ENCODE results near the gene ADNP. TPM values are rescaled to one million over a fixed set of nuclear protein-coding genes. Genes with fewer than 3 reads are reported as not detected.

ADNP gene
- total and polyA plus RNA-seq, 2 donors (not counting 1 experiment from before 2014, with no cell fraction given): 20.4 to 94.8 TPM

DNA sequence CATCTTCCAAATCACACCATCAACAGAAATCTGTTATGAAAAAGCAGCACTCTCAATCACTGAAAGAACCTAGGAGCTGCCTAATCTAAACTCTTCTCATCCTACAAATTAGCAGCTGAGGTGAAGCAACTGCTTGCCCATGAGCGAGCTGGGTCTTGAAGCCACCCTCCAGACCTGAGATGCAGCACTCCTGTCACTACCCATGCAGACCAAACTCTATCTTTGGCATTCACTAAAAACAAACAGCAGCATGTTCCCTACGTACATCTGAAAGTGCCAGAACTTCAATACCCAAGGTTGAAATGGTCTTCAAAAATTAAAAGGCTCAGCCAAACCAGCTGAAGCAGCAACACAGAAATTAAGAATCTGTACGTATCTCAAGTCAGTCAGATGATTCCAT is 14.3 kb downstream of the ADNP start:
- ChIA-PET CTCF (interaction anchor here (1.1 to 3.8 kb wide), 2 partner anchors 12 to 127 kb away, joined by 4 to 15 read pairs; no protein-coding TSS in a partner anchor), POLR2A (no interaction called here)
- H3K9ac ChIP-seq (ENCODE audit: low read length): no peak overlapping the region
- DNase-seq (no peak), ATAC-seq (ENCODE audit: low read depth) (no peak)
- intact Hi-C loops (cut with micrococcal nuclease): no loop called here
- no peak overlapping the region for H2AFZ ChIP-seq (ENCODE audit: insufficient read depth, low read depth, low read length, poor library complexity, severe bottlenecking)
- no peaks in the 10 kb centered on the region for H3K27me3 Mint-ChIP-seq
- WGBS (ENCODE audit: insufficient coverage): 83% methylated on average over 3 of the region's 3 CpGs
- H3K4me1 ChIP-seq (ENCODE audit: control insufficient read depth in 2 of 2, insufficient read depth in 2 of 2, low read length in 2 of 2): peaks cover 46 to 47% of the 10 kb centered on the region in 2 donors
- H3K27ac Mint-ChIP-seq: peak overlapping the region; percentile 62
- H3K27me3 ChIP-seq (replicated peaks in 1 of 4; ENCODE audit: control extremely low read depth in 1 of 4, control insufficient read depth in 3 of 4, insufficient read depth in 4 of 4, low read length in 3 of 4): no peaks in the 10 kb centered on the region
- H3K4me2 ChIP-seq (replicated peaks; ENCODE audit: low read depth, low read length, poor library complexity, severe bottlenecking): peak overlapping the region; percentile 32
- H3K4me3 Mint-ChIP-seq: peak overlapping the region; percentile 56
- TF ChIP-seq EZH2 (IDR thresholded peaks at IDR 0.05; ENCODE audit: borderline replicate concordance, insufficient read depth, low read depth, low read length, poor library complexity, severe bottlenecking) (no peak), CTCF (IDR thresholded peaks at IDR 0.05) (no peak)
- peaks cover 80% of the 10 kb centered on the region for H3K4me1 Mint-ChIP-seq
- H3K27ac ChIP-seq (ENCODE audit: low read length in 2 of 2): peak overlapping the region; percentile 1 to 65
- H3K79me2 ChIP-seq (ENCODE audit: control insufficient read depth, insufficient read depth, low read length): peaks cover 99% of the 10 kb centered on the region
- no peaks in the 10 kb centered on the region for H3K9me3 ChIP-seq (ENCODE audit: control extremely low read depth in 1 of 3, control insufficient read depth in 2 of 3, insufficient read depth in 1 of 3, low read length in 2 of 3)
- no peak overlapping the region for H3K4me3 ChIP-seq (ENCODE audit: control extremely low read depth in 1 of 5, extremely low read depth in 1 of 5, insufficient read depth in 1 of 5, low read depth in 2 of 5, low read length in 4 of 5)
- no peaks in the 10 kb centered on the region for H3K9me3 Mint-ChIP-seq (ENCODE audit: insufficient read depth)
- H3K36me3 ChIP-seq (replicated peaks in 1 of 2; ENCODE audit: control extremely low read depth in 1 of 2, control insufficient read depth in 1 of 2, extremely low read depth in 1 of 2, insufficient read depth in 2 of 2, low read length in 1 of 2): peaks cover 2 to 11% of the 10 kb centered on the region in 2 experiments
- peaks cover 48% of the 10 kb centered on the region for H4K20me1 ChIP-seq (ENCODE audit: control insufficient read depth, insufficient read depth, low read length, poor library complexity, severe bottlenecking)

- Histone ChIP-seq H3K36me3 (replicated peaks in 1 of 2; ENCODE audit: control extremely low read depth in 1 of 2, control insufficient read depth in 1 of 2, extremely low read depth in 1 of 2, insufficient read depth in 2 of 2, low read length in 1 of 2) (peaks cover 5 to 13% of the 10 kb centered on the region in 2 experiments), H3K4me2 (replicated peaks; ENCODE audit: low read depth, low read length, poor library complexity, severe bottlenecking) (no peak overlapping the region), H3K27ac (ENCODE audit: low read length in 2 of 2) (peak overlapping the region in 1 of 2 donors; percentile 65), H3K4me3 (ENCODE audit: control extremely low read depth in 1 of 5, extremely low read depth in 1 of 5, insufficient read depth in 1 of 5, low read depth in 2 of 5, low read length in 4 of 5) (no peak overlapping the region), H3K9ac (ENCODE audit: low read length) (no peak overlapping the region), H3K27me3 (replicated peaks in 1 of 4; ENCODE audit: control extremely low read depth in 1 of 4, control insufficient read depth in 3 of 4, insufficient read depth in 4 of 4, low read length in 3 of 4) (no peaks in the 10 kb centered on the region), H2AFZ (ENCODE audit: insufficient read depth, low read depth, low read length, poor library complexity, severe bottlenecking) (no peak overlapping the region), H3K4me1 (ENCODE audit: control insufficient read depth in 2 of 2, insufficient read depth in 2 of 2, low read length in 2 of 2) (peaks cover 41 to 46% of the 10 kb centered on the region in 2 donors), H3K9me3 (ENCODE audit: control extremely low read depth in 1 of 3, control insufficient read depth in 2 of 3, insufficient read depth in 1 of 3, low read length in 2 of 3) (no peaks in the 10 kb centered on the region), H4K20me1 (ENCODE audit: control insufficient read depth, insufficient read depth, low read length, poor library complexity, severe bottlenecking) (peaks cover 45% of the 10 kb centered on the region), H3K79me2 (ENCODE audit: control insufficient read depth, insufficient read depth, low read length) (peaks cover 99% of the 10 kb centered on the region)
- Mint-ChIP-seq H3K27ac (peak overlapping the region; percentile 77), H3K9me3 (ENCODE audit: insufficient read depth) (no peaks in the 10 kb centered on the region), H3K4me3 (peak overlapping the region; percentile 51), H3K4me1 (peaks cover 80% of the 10 kb centered on the region), H3K27me3 (no peaks in the 10 kb centered on the region)
- DNase-seq: no peak
- ATAC-seq (ENCODE audit: low read depth): no peak
- CTCF ChIA-PET: interaction anchor here (0.9 to 3.8 kb wide), 6 partner anchors 13 to 127 kb away, joined by 3 to 15 read pairs (median 4); partner anchors contain the start of gene BCAS4
- WGBS (ENCODE audit: insufficient coverage): 65% methylated on average over 3 of the region's 5 CpGs
- no peak for TF ChIP-seq CTCF (IDR thresholded peaks at IDR 0.05)
- no peak for TF ChIP-seq EZH2 (IDR thresholded peaks at IDR 0.05; ENCODE audit: borderline replicate concordance, insufficient read depth, low read depth, low read length, poor library complexity, severe bottlenecking)
- intact Hi-C loops (cut with micrococcal nuclease): no loop called here
- POLR2A ChIA-PET: no interaction called here
Measured at GRCh38 chr20:50916257-50916656, 15.0 kb downstream of the ADNP start.

Data from B cell (primary cell).